HL-60 (cell line): Measurements from ENCODE around the gene EMILIN1.

Source experiments
- DNase-seq, 2 experiments: peaks; one replicate each; pipeline ENCODE4 v3.0.0-alpha.2; 2010 to 2020; ENCODE audit warnings: low read depth in 1 of 2, low spot score in 1 of 2
- H3K27ac ChIP-seq: fragments of 250-450 bp; sonication (Bioruptor Pico); replicated peaks from 2 replicates; pipeline ENCODE4 v1.5.1; 2020; ENCODE audit warnings: mild to moderate bottlenecking, moderate library complexity
- H3K27me3 ChIP-seq: fragments of 250-450 bp; sonication (Bioruptor Pico); 2 replicates; pipeline ENCODE4 v1.5.1; 2021; ENCODE audit warnings: mild to moderate bottlenecking, moderate library complexity; ENCODE audit not compliant: insufficient read depth, poor library complexity, severe bottlenecking
- H3K4me3 ChIP-seq: replicated peaks from 2 replicates; pipeline ENCODE4 v1.5.1; 2011; ENCODE audit warnings: mild to moderate bottlenecking, control low read depth, low read length; ENCODE audit not compliant: insufficient read depth
- CTCF ChIP-seq: IDR thresholded peaks from one replicate; pipeline ENCODE4 v1.5.1; 2011; ENCODE audit warnings: low read length, control low read depth, inconsistent platforms; ENCODE audit not compliant: insufficient read depth
- GABPA ChIP-seq: IDR thresholded peaks from 2 replicates; pipeline ENCODE4 v1.6.1; 2012; ENCODE audit warnings: low read depth
- POLR2AphosphoS5 ChIP-seq: IDR thresholded peaks from 2 replicates; pipeline ENCODE4 v1.6.1; 2012; ENCODE audit warnings: low read depth
- REST ChIP-seq: IDR thresholded peaks from 2 replicates; pipeline ENCODE4 v1.6.1; 2012; ENCODE audit warnings: low read depth; ENCODE audit not compliant: insufficient replicate concordance
- SPI1 ChIP-seq: IDR thresholded peaks from 2 replicates; pipeline ENCODE4 v1.6.1; 2012; ENCODE audit warnings: low read depth, mild to moderate bottlenecking, borderline replicate concordance

The EMILIN1 gene

DNA sequence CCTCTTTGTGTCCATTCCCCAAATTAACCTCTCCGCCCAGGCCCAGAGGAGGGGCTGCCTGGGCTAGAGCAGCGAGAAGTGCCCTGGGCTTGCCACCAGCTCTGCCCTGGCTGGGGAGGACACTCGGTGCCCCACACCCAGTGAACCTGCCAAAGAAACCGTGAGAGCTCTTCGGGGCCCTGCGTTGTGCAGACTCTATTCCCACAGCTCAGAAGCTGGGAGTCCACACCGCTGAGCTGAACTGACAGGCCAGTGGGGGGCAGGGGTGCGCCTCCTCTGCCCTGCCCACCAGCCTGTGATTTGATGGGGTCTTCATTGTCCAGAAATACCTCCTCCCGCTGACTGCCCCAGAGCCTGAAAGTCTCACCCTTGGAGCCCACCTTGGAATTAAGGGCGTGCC, 21.6 kb downstream of the EMILIN1 start:
- TF ChIP-seq CTCF = no peak
- no peak for TF ChIP-seq POLR2AphosphoS5
- no peak for TF ChIP-seq SPI1
- TF ChIP-seq GABPA = no peak
- no peak for TF ChIP-seq REST
- H3K27me3 ChIP-seq = no peaks in the 10 kb centered on the region
- DNase-seq = no peak

GRCh38 chr2:27102329-27102728, 23.9 kb downstream of the EMILIN1 start:
- no peak for TF ChIP-seq GABPA
- TF ChIP-seq SPI1 = no peak
- TF ChIP-seq REST = no peak
- TF ChIP-seq CTCF = no peak
- no peak for TF ChIP-seq POLR2AphosphoS5
- no peak for DNase-seq
- no peaks in the 10 kb centered on the region for H3K27me3 ChIP-seq
- H3K27ac ChIP-seq = no peak overlapping the region
- H3K4me3 ChIP-seq = no peak overlapping the region

More for the DNA sequence above, 21.6 kb downstream of the EMILIN1 start:
- Histone ChIP-seq H3K4me3 (no peak overlapping the region), H3K27ac (no peak overlapping the region)

- H3K27me3 ChIP-seq = no peaks in the 10 kb centered on the region
- no peak for TF ChIP-seq SPI1
- no peak for TF ChIP-seq POLR2AphosphoS5
- no peak for TF ChIP-seq CTCF
- no peak overlapping the region for H3K27ac ChIP-seq
- DNase-seq = no peak
- no peak overlapping the region for H3K4me3 ChIP-seq
Measured at GRCh38 chr2:27105981-27106380, 27.6 kb downstream of the EMILIN1 start.

GRCh38 chr2:27108221-27108620, 29.8 kb downstream of the EMILIN1 start:
- no peaks in the 10 kb centered on the region for H3K27me3 ChIP-seq
- no peak for TF ChIP-seq CTCF
- TF ChIP-seq POLR2AphosphoS5 = no peak
- TF ChIP-seq GABPA = no peak
- TF ChIP-seq REST = no peak
- no peak for TF ChIP-seq SPI1
- H3K4me3 ChIP-seq = no peak overlapping the region
- no peak overlapping the region for H3K27ac ChIP-seq
- no peak for DNase-seq
